NCI-H2029 treated with DMSO at 0.1 percent for 48 hours (cell line): ENCODE measurements around the gene ZFYVE16.
"Not testable (repeated sequence)": the region's sequence is repeated elsewhere in the genome, so short reads cannot be mapped to it uniquely, and the experiment has no call there.

Experiments used
- DNase-seq: peaks from one replicate; lab custom pipeline; 2025; lab: John Stamatoyannopoulos, UW

ZFYVE16 gene

GRCh38 chr5:80407735-80408483 lies at the start of gene ZFYVE16:
Gene ZFYVE16, plus strand, starts transcription at chr5:80408064. Its CDS starts 26,084 bp downstream, at chr5:80434148.
- DNase-seq: peak; percentile 88

- DNase-seq: no peak
These were observed 46.9 kb upstream of the ZFYVE16 start for GRCh38 chr5:80360914-80361444.

- no peak for DNase-seq
These were observed 43.0 kb upstream of the ZFYVE16 start for GRCh38 chr5:80364892-80365291.

GRCh38 chr5:80368661-80369480 lies 39.0 kb upstream of the ZFYVE16 start:
- DNase-seq: no peak

GRCh38 chr5:80369521-80369920 lies 38.3 kb upstream of the ZFYVE16 start:
- DNase-seq: no peak

- DNase-seq: no peak
These were observed 37.5 kb upstream of the ZFYVE16 start for GRCh38 chr5:80370390-80370789.

GRCh38 chr5:80372780-80373179 lies 35.1 kb upstream of the ZFYVE16 start:
- no peak for DNase-seq

GRCh38 chr5:80374188-80374587 lies 33.7 kb upstream of the ZFYVE16 start:
- no peak for DNase-seq

GRCh38 chr5:80376557-80376956 lies 31.3 kb upstream of the ZFYVE16 start:
- no peak for DNase-seq

GRCh38 chr5:80382488-80382887 lies 25.4 kb upstream of the ZFYVE16 start:
- no peak for DNase-seq

- DNase-seq: no peak
These were observed 20.6 kb upstream of the ZFYVE16 start for GRCh38 chr5:80387063-80387768.

- no peak for DNase-seq
These were observed 18.3 kb upstream of the ZFYVE16 start for GRCh38 chr5:80389580-80389979.

GRCh38 chr5:80390413-80390812 lies 17.5 kb upstream of the ZFYVE16 start:
- not testable (repeated sequence) for DNase-seq

- not testable (repeated sequence) for DNase-seq
These were observed 16.6 kb upstream of the ZFYVE16 start for GRCh38 chr5:80391267-80391666.

GRCh38 chr5:80399526-80400239 lies 8.2 kb upstream of the ZFYVE16 start:
- no peak for DNase-seq

- not testable (repeated sequence) for DNase-seq
These were observed 7.5 kb upstream of the ZFYVE16 start for GRCh38 chr5:80400368-80400767.

GRCh38 chr5:80403782-80404181 lies 4.1 kb upstream of the ZFYVE16 start:
- DNase-seq: no peak

- DNase-seq: no peak
These were observed 707 bp upstream of the ZFYVE16 start for GRCh38 chr5:80406980-80407734.

GRCh38 chr5:80408484-80409366 lies 861 bp downstream of the ZFYVE16 start:
- peak; percentile 24 for DNase-seq
